ENCODE measurements around the gene RTN3. TPM values are rescaled to one million over a fixed set of nuclear protein-coding genes. Genes with fewer than 3 reads are reported as not detected.

The RTN3 gene
- total RNA-seq, 1 experiment from 2014 or later, result 275 TPM

GRCh38 chr11:63673579-63673978, 7.7 kb upstream of the RTN3 start:
- TF ChIP-seq EZH2 (IDR thresholded peaks at IDR 0.05; ENCODE audit: borderline replicate concordance, low read depth, low read length, poor library complexity, severe bottlenecking) (no peak), CTCF (conservative IDR thresholded peaks at IDR 0.05; ENCODE audit: low read depth, low read length) (no peak)
- Histone ChIP-seq H3K4me1 (ENCODE audit: insufficient read depth, low read length, poor library complexity, severe bottlenecking) (peaks cover 13% of the 10 kb centered on the region), H3K4me3 (ENCODE audit: low read depth, low read length, poor library complexity, severe bottlenecking) (no peak overlapping the region), H3K27me3 (replicated peaks; ENCODE audit: insufficient read depth, low read depth, low read length, poor library complexity) (no peaks in the 10 kb centered on the region), H3K9me3 (ENCODE audit: low read depth, low read length, poor library complexity, severe bottlenecking) (no peaks in the 10 kb centered on the region), H3K36me3 (ENCODE audit: insufficient read depth, low read length, poor library complexity, severe bottlenecking) (no peaks in the 10 kb centered on the region), H3K27ac (ENCODE audit: low read depth, low read length, poor library complexity, severe bottlenecking) (no peak overlapping the region)
- intact Hi-C loops (cut with micrococcal nuclease; ENCODE audit: unreplicated experiment), result no loop called here
- no peak for DNase-seq (ENCODE audit: low spot score)
- no TSS peak for BruUV-seq (replicated peaks)
- CTCF ChIA-PET, result interaction anchor here (0.6 kb wide), 1 partner anchor 65 kb away, joined by 4 read pairs; no protein-coding TSS in a partner anchor
- POLR2A ChIA-PET (ENCODE audit: low non-redundant PET), result no interaction called here

- intact Hi-C loops (cut with micrococcal nuclease; ENCODE audit: unreplicated experiment), result loop anchor here (5.0 kb wide), 1 partner anchor 56 kb away; no protein-coding TSS in a partner anchor
- Histone ChIP-seq H3K36me3 (ENCODE audit: insufficient read depth, low read length, poor library complexity, severe bottlenecking) (peaks cover 2% of the 10 kb centered on the region), H3K4me1 (ENCODE audit: insufficient read depth, low read length, poor library complexity, severe bottlenecking) (peaks cover 34% of the 10 kb centered on the region), H3K4me3 (ENCODE audit: low read depth, low read length, poor library complexity, severe bottlenecking) (peak overlapping the region; percentile 68), H3K27ac (ENCODE audit: low read depth, low read length, poor library complexity, severe bottlenecking) (peak overlapping the region; percentile 65), H3K9me3 (ENCODE audit: low read depth, low read length, poor library complexity, severe bottlenecking) (no peaks in the 10 kb centered on the region), H3K27me3 (replicated peaks; ENCODE audit: insufficient read depth, low read depth, low read length, poor library complexity) (no peaks in the 10 kb centered on the region)
- DNase-seq (ENCODE audit: low spot score), result no peak
- POLR2A ChIA-PET (ENCODE audit: low non-redundant PET), result no interaction called here
- no peak for TF ChIP-seq EZH2 (IDR thresholded peaks at IDR 0.05; ENCODE audit: borderline replicate concordance, low read depth, low read length, poor library complexity, severe bottlenecking)
- no peak for TF ChIP-seq CTCF (conservative IDR thresholded peaks at IDR 0.05; ENCODE audit: low read depth, low read length)
- BruUV-seq (replicated peaks), result no TSS peak
- CTCF ChIA-PET, result no interaction called here
These were observed 423 bp upstream of the RTN3 start for GRCh38 chr11:63680834-63681320.

- H3K27me3 ChIP-seq (replicated peaks; ENCODE audit: insufficient read depth, low read depth, low read length, poor library complexity), result no peaks in the 10 kb centered on the region
- peak overlapping the region; percentile 92 for H3K27ac ChIP-seq (ENCODE audit: low read depth, low read length, poor library complexity, severe bottlenecking)
- no peaks in the 10 kb centered on the region for H3K9me3 ChIP-seq (ENCODE audit: low read depth, low read length, poor library complexity, severe bottlenecking)
- TF ChIP-seq EZH2 (IDR thresholded peaks at IDR 0.05; ENCODE audit: borderline replicate concordance, low read depth, low read length, poor library complexity, severe bottlenecking) (no peak), CTCF (conservative IDR thresholded peaks at IDR 0.05; ENCODE audit: low read depth, low read length) (no peak; the same call in 1 of the 2 replicates)
- CTCF ChIA-PET, result interaction anchor here (0.6 kb wide), 3 partner anchors 148 to 491 kb away, joined by 3 to 10 read pairs (median 5); no protein-coding TSS in a partner anchor
- peak; percentile 68 for DNase-seq (ENCODE audit: low spot score)
- H3K4me1 ChIP-seq (ENCODE audit: insufficient read depth, low read length, poor library complexity, severe bottlenecking), result peaks cover 48% of the 10 kb centered on the region
- peaks cover 2% of the 10 kb centered on the region for H3K36me3 ChIP-seq (ENCODE audit: insufficient read depth, low read length, poor library complexity, severe bottlenecking)
- POLR2A ChIA-PET (ENCODE audit: low non-redundant PET), result interaction anchor here (0.6 kb wide), 3 partner anchors 8 to 20 kb away, joined by 3 to 18 read pairs (median 5); no protein-coding TSS in a partner anchor
- BruUV-seq (replicated peaks), result TSS peak; percentile 50
- intact Hi-C loops (cut with micrococcal nuclease; ENCODE audit: unreplicated experiment), result loop anchor here (5.0 kb wide), 1 partner anchor 55 kb away; no protein-coding TSS in a partner anchor
- H3K4me3 ChIP-seq (ENCODE audit: low read depth, low read length, poor library complexity, severe bottlenecking), result peak overlapping the region; percentile 68
These were observed 1.0 kb downstream of the RTN3 start for GRCh38 chr11:63682066-63683021.
